SU-DHL-6 (cell line): Measurements from ENCODE around the gene SPCS1.

Experiments used
- H2AFZ ChIP-seq: fragments of 200-600 bp; sonication (generic); 2 replicates; pipeline ENCODE4 v1.6.1; 2014; ENCODE audit warnings: low read depth, mild to moderate bottlenecking, moderate library complexity, mixed read lengths, antibody characterized with exemption, low read length; ENCODE audit not compliant: severe bottlenecking
- H3F3A ChIP-seq: fragments of 200-600 bp; shearing (Covaris generic); 2 replicates; pipeline ENCODE4 v1.6.0; 2016; ENCODE audit warnings: antibody characterized with exemption, mild to moderate bottlenecking; ENCODE audit not compliant: insufficient read depth
- H3K27ac ChIP-seq: fragments of 200-600 bp; sonication (generic); 2 replicates; pipeline ENCODE4 v1.5.1; 2016; ENCODE audit warnings: low read depth, mild to moderate bottlenecking, low read length, moderate library complexity, mixed read lengths
- H3K27me3 ChIP-seq: fragments of 200-600 bp; sonication (generic), shearing (Covaris generic); 2 replicates; pipeline ENCODE4 v1.6.0; 2014; ENCODE audit warnings: mild to moderate bottlenecking, low read length
- H3K36me3 ChIP-seq: fragments of 200-600 bp; sonication (generic); 2 replicates; pipeline ENCODE4 v1.6.1; 2014; ENCODE audit warnings: mild to moderate bottlenecking, low read length, mixed read lengths
- H3K4me2 ChIP-seq: fragments of 300-600, 200-600 bp; shearing (Covaris generic), sonication (generic); 2 replicates; pipeline ENCODE4 v1.6.0; 2014; ENCODE audit warnings: low read length, low read depth, mild to moderate bottlenecking; ENCODE audit not compliant: poor library complexity, severe bottlenecking
- H3K4me3 ChIP-seq: fragments of 200-600 bp; sonication (generic); 2 replicates; pipeline ENCODE4 v1.5.1; 2014; ENCODE audit warnings: antibody characterized with exemption, low read length, mild to moderate bottlenecking, mixed read lengths; ENCODE audit not compliant: insufficient read depth, poor library complexity, severe bottlenecking
- H3K79me2 ChIP-seq: fragments of 200-600 bp; sonication (generic); 2 replicates; pipeline ENCODE4 v1.6.1; 2014; ENCODE audit warnings: mild to moderate bottlenecking, low read length, moderate library complexity; ENCODE audit not compliant: insufficient read depth
- H3K9ac ChIP-seq: fragments of 200-600 bp; sonication (generic); 2 replicates; pipeline ENCODE4 v1.7.0; 2014; ENCODE audit warnings: mild to moderate bottlenecking, low read length
- H3K9me2 ChIP-seq: fragments of 200-600 bp; sonication (generic); replicated peaks from 2 replicates; pipeline ENCODE4 v1.6.1; 2014; ENCODE audit warnings: low read length; ENCODE audit not compliant: insufficient read depth
- H3K9me3 ChIP-seq: fragments of 200-600 bp; sonication (generic); 2 replicates; pipeline ENCODE4 v1.6.1; 2014; ENCODE audit warnings: low read length, mixed read lengths; ENCODE audit not compliant: insufficient read depth
- H4K20me1 ChIP-seq: fragments of 200-600 bp; sonication (generic); 2 replicates; pipeline ENCODE4 v1.6.1; 2014; ENCODE audit warnings: low read depth, mild to moderate bottlenecking, antibody characterized with exemption, low read length, moderate library complexity, mixed read lengths
- EZH2phosphoT487 ChIP-seq: fragments of 200-600 bp; sonication (generic), shearing (Covaris generic); conservative IDR thresholded peaks from 2 replicates; pipeline ENCODE4 v1.6.1; 2018; ENCODE audit warnings: mild to moderate bottlenecking, antibody characterized with exemption, low read length, moderate library complexity, mixed read lengths
- TF ChIP-seq, protein P1 (sequence below): fragments of 200-600 bp; sonication (generic); IDR thresholded peaks from one replicate; pipeline ENCODE4 v1.5.1; 2017; ENCODE audit warnings: antibody characterized with exemption, mild to moderate bottlenecking, low read length, moderate library complexity; ENCODE audit not compliant: insufficient read depth, poor library complexity, severe bottlenecking

SPCS1 gene

DNA sequence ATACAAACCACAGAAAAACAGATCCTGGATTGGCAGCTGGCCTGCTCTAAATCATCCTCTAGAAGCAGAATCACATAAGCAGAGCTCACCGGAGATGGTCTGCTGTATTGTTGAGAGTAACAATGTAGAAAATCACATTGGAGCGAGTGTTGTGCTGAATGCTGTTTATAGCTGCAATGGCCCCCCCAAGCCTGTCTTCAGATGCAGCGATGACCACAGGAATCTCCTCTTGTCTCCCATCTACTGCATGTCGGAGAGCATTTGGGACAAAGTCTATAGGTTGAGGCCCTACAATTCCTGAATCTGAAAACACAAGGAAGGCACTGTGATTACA lies 8.3 kb upstream of the SPCS1 start:
- Histone ChIP-seq H3K9me3 (no peaks in the 10 kb centered on the region), H3K27ac (peak overlapping the region; percentile 6; the same call in 1 of the 2 replicates), H3K79me2 (no peaks in the 10 kb centered on the region), H2AFZ (no peak overlapping the region), H3K4me3 (no peak overlapping the region), H3F3A (peaks cover 68% of the 10 kb centered on the region), H3K27me3 (no peaks in the 10 kb centered on the region), H3K36me3 (peaks cover 41% of the 10 kb centered on the region), H4K20me1 (no peaks in the 10 kb centered on the region), H3K9me2 (no peaks in the 10 kb centered on the region), H3K4me2 (no peak overlapping the region), H3K9ac (no peak overlapping the region)
- no peak for TF ChIP-seq EZH2phosphoT487
- TF ChIP-seq, protein P1, sequence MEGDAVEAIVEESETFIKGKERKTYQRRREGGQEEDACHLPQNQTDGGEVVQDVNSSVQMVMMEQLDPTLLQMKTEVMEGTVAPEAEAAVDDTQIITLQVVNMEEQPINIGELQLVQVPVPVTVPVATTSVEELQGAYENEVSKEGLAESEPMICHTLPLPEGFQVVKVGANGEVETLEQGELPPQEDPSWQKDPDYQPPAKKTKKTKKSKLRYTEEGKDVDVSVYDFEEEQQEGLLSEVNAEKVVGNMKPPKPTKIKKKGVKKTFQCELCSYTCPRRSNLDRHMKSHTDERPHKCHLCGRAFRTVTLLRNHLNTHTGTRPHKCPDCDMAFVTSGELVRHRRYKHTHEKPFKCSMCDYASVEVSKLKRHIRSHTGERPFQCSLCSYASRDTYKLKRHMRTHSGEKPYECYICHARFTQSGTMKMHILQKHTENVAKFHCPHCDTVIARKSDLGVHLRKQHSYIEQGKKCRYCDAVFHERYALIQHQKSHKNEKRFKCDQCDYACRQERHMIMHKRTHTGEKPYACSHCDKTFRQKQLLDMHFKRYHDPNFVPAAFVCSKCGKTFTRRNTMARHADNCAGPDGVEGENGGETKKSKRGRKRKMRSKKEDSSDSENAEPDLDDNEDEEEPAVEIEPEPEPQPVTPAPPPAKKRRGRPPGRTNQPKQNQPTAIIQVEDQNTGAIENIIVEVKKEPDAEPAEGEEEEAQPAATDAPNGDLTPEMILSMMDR: no peak

- no peak overlapping the region for H3K4me2 ChIP-seq
- H3K27me3 ChIP-seq: no peaks in the 10 kb centered on the region
- no peaks in the 10 kb centered on the region for H4K20me1 ChIP-seq
- no peak overlapping the region for H3K27ac ChIP-seq
- TF ChIP-seq EZH2phosphoT487: no peak
- TF ChIP-seq, protein P1: no peak
- H3K36me3 ChIP-seq: no peaks in the 10 kb centered on the region
- H3K4me3 ChIP-seq: no peak overlapping the region
- H3F3A ChIP-seq: peaks cover 35% of the 10 kb centered on the region
- H3K79me2 ChIP-seq: peaks cover 31% of the 10 kb centered on the region; the same call in 1 of the 2 replicates
- H3K9me3 ChIP-seq: no peaks in the 10 kb centered on the region
- H3K9ac ChIP-seq: no peak overlapping the region
- no peak overlapping the region for H2AFZ ChIP-seq
- no peaks in the 10 kb centered on the region for H3K9me2 ChIP-seq
Observed at GRCh38 chr3:52703341-52703740, 2.6 kb upstream of the SPCS1 start.

GRCh38 chr3:52704611-52705437 lies 1.1 kb upstream of the SPCS1 start:
- Histone ChIP-seq H3K4me2 (peak overlapping the region; percentile 81), H3K36me3 (0 out of 2 replicates have a peak, but pooled peaks cover 8% of the 10 kb centered on the region), H2AFZ (peak overlapping the region; percentile 55), H3K79me2 (peaks cover 32% of the 10 kb centered on the region; the same call in 1 of the 2 replicates), H3K9me3 (no peaks in the 10 kb centered on the region), H3F3A (peaks cover 35% of the 10 kb centered on the region), H3K27ac (peak overlapping the region; percentile 84), H3K4me3 (peak overlapping the region; percentile 84), H3K9me2 (no peaks in the 10 kb centered on the region), H3K9ac (peak overlapping the region; percentile 82), H3K27me3 (no peaks in the 10 kb centered on the region), H4K20me1 (no peaks in the 10 kb centered on the region)
- TF ChIP-seq, protein P1: no peak
- TF ChIP-seq EZH2phosphoT487: no peak
